Measurements from ENCODE around the gene SEC24D. TPM values are rescaled to one million over a fixed set of nuclear protein-coding genes. Genes with fewer than 3 reads are reported as not detected.

The SEC24D gene
- total RNA-seq, 2 donors from 2014 or later = 29.8 to 45.1 TPM

DNA sequence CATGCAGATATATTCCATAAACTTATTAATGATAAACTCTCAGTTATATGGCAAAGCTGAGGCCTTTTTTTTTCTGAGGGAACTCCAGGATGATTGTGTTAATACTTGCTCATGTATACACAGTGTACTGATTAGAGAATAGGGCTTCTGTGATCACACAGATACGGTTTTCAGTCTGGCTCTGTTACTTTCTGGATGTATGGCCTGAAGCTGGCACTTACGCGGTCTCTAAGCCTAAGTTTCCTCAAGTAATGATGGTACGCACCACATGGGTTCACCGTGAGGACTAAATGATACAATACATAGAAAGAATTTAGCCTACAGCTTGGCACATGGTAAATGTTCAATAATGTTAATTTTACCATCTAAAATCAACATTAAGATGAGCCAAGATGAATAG lies 73.8 kb downstream of the SEC24D start:
- Mint-ChIP-seq H3K4me1 (peaks cover 3% of the 10 kb centered on the region), H3K27me3 (no peaks in the 10 kb centered on the region), H3K4me3 (no peak overlapping the region), H3K9me3 (no peaks in the 10 kb centered on the region), H3K27ac (no peak overlapping the region), H3K36me3 (ENCODE audit: low read depth) (peaks cover 93% of the 10 kb centered on the region)
- no peak for ATAC-seq (replicated peaks)

DNA sequence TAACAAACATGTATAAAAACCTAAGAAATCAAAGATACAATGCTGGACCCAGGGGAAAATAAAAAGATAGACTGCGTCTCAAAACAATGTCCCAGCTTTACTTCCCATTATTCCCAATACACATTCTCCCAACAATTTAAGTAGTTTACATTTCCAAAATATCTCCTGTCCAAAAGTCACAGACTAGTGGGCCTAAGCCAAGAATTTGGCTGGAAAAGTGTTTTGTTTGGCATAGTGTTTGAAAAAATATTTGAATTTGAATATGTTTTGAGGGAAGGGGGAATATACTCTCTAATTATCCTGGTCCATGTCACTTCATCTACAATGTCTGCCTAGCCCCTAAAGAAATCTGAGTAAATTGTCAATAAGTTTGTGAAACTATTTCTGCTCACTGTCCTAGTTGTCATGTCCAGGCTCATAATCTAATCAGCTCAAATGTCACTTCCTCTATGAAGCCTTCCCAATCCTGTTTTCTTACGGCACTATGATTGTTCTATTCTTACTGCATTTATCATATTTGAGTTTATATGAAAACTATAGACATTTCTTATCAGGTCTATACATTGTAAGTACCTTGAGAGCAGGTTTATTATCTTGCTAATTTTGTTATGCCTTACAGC lies 74.4 kb downstream of the SEC24D start:
- no peak for ATAC-seq (replicated peaks)
- H3K27ac Mint-ChIP-seq = no peak overlapping the region
- H3K4me1 Mint-ChIP-seq = peaks cover 3% of the 10 kb centered on the region
- H3K36me3 Mint-ChIP-seq (ENCODE audit: low read depth) = peaks cover 93% of the 10 kb centered on the region
- no peaks in the 10 kb centered on the region for H3K9me3 Mint-ChIP-seq
- H3K27me3 Mint-ChIP-seq = no peaks in the 10 kb centered on the region
- no peak overlapping the region for H3K4me3 Mint-ChIP-seq

DNA sequence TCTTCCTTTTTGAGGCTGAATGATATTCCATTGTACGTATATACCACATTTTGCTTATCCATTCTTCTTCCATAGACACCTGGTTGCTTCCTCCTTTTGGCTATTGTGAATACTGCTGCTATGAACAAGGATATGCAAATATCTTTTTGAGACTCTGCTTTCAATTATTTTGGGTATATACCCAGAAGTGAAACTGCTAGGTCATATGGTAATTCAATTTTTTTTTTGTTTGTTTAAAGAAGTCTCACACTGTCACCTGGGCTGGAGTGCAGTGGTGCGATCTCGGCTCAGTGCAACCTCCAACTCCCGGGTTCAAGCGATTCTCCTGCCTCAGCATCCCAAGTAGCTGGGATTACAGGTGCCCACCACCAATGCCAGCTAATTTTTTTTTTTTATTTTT lies 75.4 kb downstream of the SEC24D start:
- H3K9me3 Mint-ChIP-seq = no peaks in the 10 kb centered on the region
- peaks cover 96% of the 10 kb centered on the region for H3K36me3 Mint-ChIP-seq (ENCODE audit: low read depth)
- peaks cover 3% of the 10 kb centered on the region for H3K4me1 Mint-ChIP-seq
- no peak overlapping the region for H3K4me3 Mint-ChIP-seq
- H3K27me3 Mint-ChIP-seq = no peaks in the 10 kb centered on the region
- ATAC-seq (replicated peaks) = no peak
- no peak overlapping the region for H3K27ac Mint-ChIP-seq

DNA sequence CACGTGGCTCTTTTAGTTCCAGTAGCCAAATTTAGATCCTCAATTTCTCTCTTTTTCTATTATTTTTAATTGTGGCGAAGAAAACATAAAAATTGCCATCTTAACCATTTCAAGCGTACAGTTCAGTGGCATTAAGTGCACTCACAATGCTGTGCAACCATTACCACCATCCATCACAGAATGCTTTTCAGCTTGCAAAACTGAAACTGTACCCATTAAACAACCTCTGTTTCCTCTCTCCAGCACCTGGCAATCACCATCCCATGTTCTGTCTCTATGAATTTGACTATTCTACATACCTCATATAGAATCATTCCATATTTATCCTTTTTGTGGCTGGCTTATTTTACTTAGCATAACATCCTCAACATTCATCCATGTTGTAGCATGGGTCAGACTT lies 75.8 kb downstream of the SEC24D start:
- H3K4me1 Mint-ChIP-seq = peaks cover 3% of the 10 kb centered on the region
- no peaks in the 10 kb centered on the region for H3K27me3 Mint-ChIP-seq
- H3K9me3 Mint-ChIP-seq = no peaks in the 10 kb centered on the region
- H3K27ac Mint-ChIP-seq = no peak overlapping the region
- ATAC-seq (replicated peaks) = no peak
- peaks cover 96% of the 10 kb centered on the region for H3K36me3 Mint-ChIP-seq (ENCODE audit: low read depth)
- no peak overlapping the region for H3K4me3 Mint-ChIP-seq

DNA sequence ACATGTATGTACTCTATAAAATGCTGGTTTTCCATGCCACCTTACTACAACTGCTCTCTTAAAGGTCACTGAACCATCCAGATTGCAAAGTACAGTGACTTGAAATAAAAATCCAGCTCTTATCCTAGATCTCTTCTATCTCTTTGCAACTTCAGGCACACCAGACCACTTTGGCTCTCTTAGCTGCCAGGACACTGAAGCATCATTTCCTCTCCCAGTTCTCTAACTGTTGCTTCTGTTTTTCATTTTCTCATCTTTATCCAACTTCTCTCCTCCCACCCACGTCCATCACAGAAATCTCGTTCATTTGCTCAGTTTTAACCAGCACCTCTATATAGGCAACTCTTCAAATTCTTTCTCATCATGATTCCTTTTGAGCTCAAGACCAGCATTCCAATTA lies 76.4 kb downstream of the SEC24D start:
- H3K27ac Mint-ChIP-seq = no peak overlapping the region
- no peak for ATAC-seq (replicated peaks)
- no peaks in the 10 kb centered on the region for H3K27me3 Mint-ChIP-seq
- H3K9me3 Mint-ChIP-seq = no peaks in the 10 kb centered on the region
- peaks cover 96% of the 10 kb centered on the region for H3K36me3 Mint-ChIP-seq (ENCODE audit: low read depth)
- H3K4me1 Mint-ChIP-seq = peaks cover 3% of the 10 kb centered on the region
- H3K4me3 Mint-ChIP-seq = no peak overlapping the region

DNA sequence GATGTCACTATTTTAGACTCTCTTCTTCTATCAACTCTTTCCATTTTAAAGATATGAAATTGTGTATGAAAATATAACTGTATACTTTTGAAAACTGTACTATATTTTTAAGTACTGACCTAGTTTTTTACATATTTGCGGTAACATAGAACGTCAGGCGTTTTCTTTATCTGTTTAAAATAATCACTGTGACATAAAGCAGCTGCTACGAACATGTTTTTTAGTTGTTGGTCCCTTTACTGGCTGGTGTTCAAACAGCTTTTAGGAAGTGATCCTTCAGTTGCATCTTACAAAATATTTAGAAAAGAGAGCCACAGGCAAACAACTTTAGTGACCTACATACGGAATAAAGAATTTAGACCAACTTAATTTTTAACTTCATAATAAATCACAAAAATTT lies 77.6 kb downstream of the SEC24D start:
- no peak overlapping the region for H3K27ac Mint-ChIP-seq
- peaks cover 3% of the 10 kb centered on the region for H3K4me1 Mint-ChIP-seq
- H3K36me3 Mint-ChIP-seq (ENCODE audit: low read depth) = peaks cover 96% of the 10 kb centered on the region
- no peak for ATAC-seq (replicated peaks)
- H3K9me3 Mint-ChIP-seq = no peaks in the 10 kb centered on the region
- no peak overlapping the region for H3K4me3 Mint-ChIP-seq
- no peaks in the 10 kb centered on the region for H3K27me3 Mint-ChIP-seq

DNA sequence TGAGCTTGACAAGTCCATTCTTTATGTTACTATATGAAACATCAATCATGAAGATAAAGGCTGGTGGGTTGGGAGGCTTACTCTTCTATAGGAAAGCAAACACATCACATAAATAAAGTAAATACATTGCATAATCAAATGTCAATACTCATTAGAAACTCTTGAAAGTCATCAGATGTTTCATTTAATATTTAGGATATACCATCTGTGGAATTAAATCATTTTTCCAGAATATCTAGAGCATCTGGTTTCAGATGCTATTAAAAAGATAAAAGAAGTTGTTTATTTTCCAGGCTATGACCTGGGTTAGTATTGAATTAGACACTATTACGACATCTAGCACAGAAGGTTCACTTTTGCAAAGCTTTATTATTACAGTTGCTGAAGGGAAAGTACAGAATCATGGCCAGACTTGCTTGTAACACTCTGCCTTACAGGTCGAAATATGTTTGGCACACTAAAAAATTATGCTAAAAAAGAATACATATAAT lies 78.1 kb downstream of the SEC24D start:
- peaks cover 96% of the 10 kb centered on the region for H3K36me3 Mint-ChIP-seq (ENCODE audit: low read depth)
- H3K9me3 Mint-ChIP-seq = no peaks in the 10 kb centered on the region
- H3K4me1 Mint-ChIP-seq = peaks cover 3% of the 10 kb centered on the region
- no peak overlapping the region for H3K4me3 Mint-ChIP-seq
- H3K27ac Mint-ChIP-seq = no peak overlapping the region
- no peak for ATAC-seq (replicated peaks)
- no peaks in the 10 kb centered on the region for H3K27me3 Mint-ChIP-seq

DNA sequence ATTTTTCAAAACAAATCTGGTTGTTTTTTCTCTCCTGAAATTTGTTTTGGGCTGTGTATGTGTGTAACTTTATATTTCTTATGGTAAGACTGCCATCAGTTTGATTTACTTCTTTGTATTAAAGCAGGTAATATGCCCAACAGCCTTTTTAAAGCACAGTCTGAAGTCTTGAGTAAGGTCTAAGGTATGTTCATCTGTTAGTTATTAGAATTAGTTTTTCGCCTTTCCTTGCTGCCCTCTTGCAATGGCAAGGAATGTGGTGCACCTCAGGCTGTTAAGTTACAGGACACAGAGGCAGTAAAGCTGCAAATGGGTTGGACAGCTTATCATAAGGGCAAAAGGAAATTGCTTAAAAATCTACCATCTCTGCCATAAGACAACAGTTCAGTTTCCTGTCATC lies 79.0 kb downstream of the SEC24D start:
- ATAC-seq (replicated peaks) = no peak
- no peak overlapping the region for H3K4me3 Mint-ChIP-seq
- H3K27me3 Mint-ChIP-seq = no peaks in the 10 kb centered on the region
- H3K4me1 Mint-ChIP-seq = peaks cover 3% of the 10 kb centered on the region
- peaks cover 98% of the 10 kb centered on the region for H3K36me3 Mint-ChIP-seq (ENCODE audit: low read depth)
- H3K9me3 Mint-ChIP-seq = no peaks in the 10 kb centered on the region
- no peak overlapping the region for H3K27ac Mint-ChIP-seq

DNA sequence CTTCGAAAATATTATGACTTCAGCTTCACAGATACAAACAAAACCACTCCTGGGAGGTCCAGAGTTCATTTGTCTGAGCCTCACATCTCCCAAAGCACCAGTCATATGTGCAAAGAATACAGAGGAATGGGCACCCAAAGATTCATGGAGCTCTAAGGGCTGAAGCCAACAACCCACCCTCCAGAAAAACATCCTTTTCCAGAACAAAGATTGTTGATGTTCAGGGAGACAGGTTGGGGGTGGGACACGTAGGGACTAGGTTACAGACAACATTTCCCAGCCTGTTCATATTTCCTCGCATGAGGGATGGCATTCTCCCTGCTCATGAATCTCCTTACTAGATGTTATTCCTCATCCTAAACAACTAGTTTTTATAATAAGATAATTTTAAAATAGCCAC lies 79.5 kb downstream of the SEC24D start:
- Mint-ChIP-seq H3K27ac (no peak overlapping the region), H3K4me3 (no peak overlapping the region), H3K9me3 (no peaks in the 10 kb centered on the region), H3K4me1 (peaks cover 3% of the 10 kb centered on the region), H3K36me3 (ENCODE audit: low read depth) (peaks cover 98% of the 10 kb centered on the region), H3K27me3 (no peaks in the 10 kb centered on the region)
- no peak for ATAC-seq (replicated peaks)

DNA sequence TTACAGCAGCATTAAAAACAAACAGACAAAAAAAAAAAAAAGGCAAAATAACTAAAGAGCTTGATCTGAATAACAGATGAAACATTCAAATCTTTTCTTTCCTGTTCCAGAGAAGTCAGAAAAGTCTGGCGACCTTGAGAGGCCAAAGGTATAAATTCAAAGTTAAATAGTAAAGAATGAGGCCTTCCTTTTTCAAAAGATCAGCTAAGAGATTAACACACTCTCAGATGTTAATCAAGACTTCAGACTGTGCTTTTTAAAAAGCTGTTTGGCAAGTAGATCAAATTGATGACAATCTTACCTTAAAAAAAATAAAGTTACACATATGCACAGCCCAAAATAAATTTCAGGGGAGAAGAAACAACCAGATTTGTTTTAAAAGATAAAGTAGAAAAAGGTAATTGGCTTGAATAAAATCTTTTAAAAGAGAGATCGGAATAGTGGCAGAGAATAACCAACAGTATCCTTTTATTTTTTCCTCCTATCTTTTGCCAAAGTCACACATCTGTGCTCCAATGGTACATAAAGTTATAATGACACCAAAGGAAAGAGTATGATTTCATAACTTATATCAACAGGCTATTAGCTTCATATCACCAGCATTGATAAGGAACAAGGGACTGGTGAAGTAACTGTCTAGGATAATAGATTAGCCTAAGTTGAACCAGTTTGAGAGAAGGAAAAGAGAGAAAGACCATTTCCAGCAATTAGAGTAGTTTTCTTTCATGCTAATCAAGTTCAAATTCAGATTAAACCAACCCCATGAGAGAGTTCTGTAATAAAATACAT lies 80.3 kb downstream of the SEC24D start:
- Mint-ChIP-seq H3K27me3 (no peaks in the 10 kb centered on the region), H3K9me3 (no peaks in the 10 kb centered on the region), H3K4me3 (no peak overlapping the region), H3K36me3 (ENCODE audit: low read depth) (peaks cover 94% of the 10 kb centered on the region), H3K4me1 (no peaks in the 10 kb centered on the region), H3K27ac (no peak overlapping the region)
- ATAC-seq (replicated peaks) = no peak

DNA sequence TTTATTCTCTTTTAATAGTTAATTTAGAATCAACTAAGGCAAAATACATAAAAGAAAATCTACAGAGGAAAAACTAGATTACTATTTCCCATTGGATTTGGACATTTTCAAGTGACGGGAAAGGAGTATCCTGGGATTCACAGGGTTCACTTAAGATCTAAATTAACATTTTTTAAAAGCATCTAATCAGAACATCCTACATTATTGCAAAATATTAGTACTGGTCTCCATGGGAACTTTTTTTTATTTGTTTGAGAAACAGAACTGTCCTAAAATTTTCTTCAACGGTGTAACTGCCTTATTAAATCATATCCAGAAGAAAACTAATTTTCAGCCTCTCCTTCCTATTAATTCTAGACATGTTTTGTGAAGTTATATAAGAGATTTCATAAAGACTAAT lies 81.0 kb downstream of the SEC24D start:
- Mint-ChIP-seq H3K27ac (no peak overlapping the region), H3K36me3 (ENCODE audit: low read depth) (peaks cover 92% of the 10 kb centered on the region), H3K4me1 (no peaks in the 10 kb centered on the region), H3K9me3 (no peaks in the 10 kb centered on the region), H3K27me3 (no peaks in the 10 kb centered on the region), H3K4me3 (no peak overlapping the region)
- no peak for ATAC-seq (replicated peaks)

DNA sequence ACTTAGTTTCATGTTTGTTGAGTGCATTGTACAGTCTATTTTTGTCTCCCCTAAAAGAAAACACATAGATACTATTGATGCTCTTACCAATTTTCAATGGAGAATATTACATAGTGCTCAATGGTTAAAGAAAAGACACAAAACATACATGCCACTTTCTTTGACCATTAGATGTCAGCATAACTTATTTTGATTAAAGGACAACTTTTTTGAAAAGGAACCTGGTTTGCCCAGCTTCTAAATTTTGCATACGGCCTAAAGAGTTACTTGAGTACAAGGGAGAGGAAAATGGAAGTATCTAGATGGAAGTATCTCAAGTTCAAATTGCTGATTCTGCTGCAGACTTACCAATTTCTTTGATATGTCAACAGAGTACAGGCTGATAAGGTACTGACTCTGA lies 82.2 kb downstream of the SEC24D start:
- H3K4me1 Mint-ChIP-seq = no peaks in the 10 kb centered on the region

DNA sequence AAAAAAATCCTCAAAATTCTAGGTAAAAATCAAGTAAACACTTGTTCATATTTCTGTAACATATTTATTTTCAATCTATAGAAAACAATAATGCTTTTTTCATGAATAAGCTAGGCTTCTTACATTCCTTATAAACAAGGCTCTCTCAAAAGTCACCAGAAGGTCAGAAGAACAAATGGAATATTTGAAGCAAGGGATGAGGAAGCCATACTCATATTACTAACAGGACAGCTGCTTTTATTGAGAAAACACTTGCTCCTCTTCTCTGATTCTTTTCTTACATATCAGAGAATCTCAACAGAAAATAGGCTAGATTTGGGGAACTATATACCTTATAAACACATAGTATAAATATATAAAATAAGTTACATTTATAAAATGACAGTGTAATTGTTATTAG lies 82.8 kb downstream of the SEC24D start:
- Mint-ChIP-seq H3K27ac (peak overlapping the region; percentile 24), H3K36me3 (ENCODE audit: low read depth) (peaks cover 82% of the 10 kb centered on the region), H3K4me3 (no peak overlapping the region), H3K27me3 (no peaks in the 10 kb centered on the region), H3K9me3 (no peaks in the 10 kb centered on the region), H3K4me1 (no peaks in the 10 kb centered on the region)
- ATAC-seq (replicated peaks) = no peak

More for the DNA sequence above, 82.2 kb downstream of the SEC24D start:
- peaks cover 85% of the 10 kb centered on the region for H3K36me3 Mint-ChIP-seq (ENCODE audit: low read depth)
- H3K9me3 Mint-ChIP-seq = no peaks in the 10 kb centered on the region
- ATAC-seq (replicated peaks) = no peak
- no peak overlapping the region for H3K27ac Mint-ChIP-seq
- no peaks in the 10 kb centered on the region for H3K27me3 Mint-ChIP-seq
- H3K4me3 Mint-ChIP-seq = no peak overlapping the region

DNA sequence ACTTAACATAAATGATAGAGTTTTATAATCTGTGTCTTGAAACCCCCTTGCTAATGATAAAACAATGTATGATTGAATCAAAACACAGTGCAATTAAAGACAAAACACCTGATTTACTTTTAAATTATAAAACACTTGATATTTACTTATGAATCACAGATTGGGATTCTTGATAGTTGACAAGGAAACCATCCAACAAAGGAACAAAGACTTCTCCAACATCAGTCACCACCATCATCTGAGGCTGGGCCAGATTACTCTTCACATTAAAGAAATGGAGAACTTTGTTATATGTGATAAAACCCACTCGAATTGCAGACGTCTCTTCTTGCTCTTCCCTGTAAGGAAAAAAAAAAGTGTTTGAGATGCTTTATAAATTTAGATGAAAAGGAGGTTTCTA lies 83.4 kb downstream of the SEC24D start:
- no peak overlapping the region for H3K4me3 Mint-ChIP-seq
- H3K36me3 Mint-ChIP-seq (ENCODE audit: low read depth) = peaks cover 81% of the 10 kb centered on the region
- no peaks in the 10 kb centered on the region for H3K4me1 Mint-ChIP-seq
- no peak overlapping the region for H3K27ac Mint-ChIP-seq
- no peaks in the 10 kb centered on the region for H3K9me3 Mint-ChIP-seq
- no peak for ATAC-seq (replicated peaks)
- no peaks in the 10 kb centered on the region for H3K27me3 Mint-ChIP-seq

DNA sequence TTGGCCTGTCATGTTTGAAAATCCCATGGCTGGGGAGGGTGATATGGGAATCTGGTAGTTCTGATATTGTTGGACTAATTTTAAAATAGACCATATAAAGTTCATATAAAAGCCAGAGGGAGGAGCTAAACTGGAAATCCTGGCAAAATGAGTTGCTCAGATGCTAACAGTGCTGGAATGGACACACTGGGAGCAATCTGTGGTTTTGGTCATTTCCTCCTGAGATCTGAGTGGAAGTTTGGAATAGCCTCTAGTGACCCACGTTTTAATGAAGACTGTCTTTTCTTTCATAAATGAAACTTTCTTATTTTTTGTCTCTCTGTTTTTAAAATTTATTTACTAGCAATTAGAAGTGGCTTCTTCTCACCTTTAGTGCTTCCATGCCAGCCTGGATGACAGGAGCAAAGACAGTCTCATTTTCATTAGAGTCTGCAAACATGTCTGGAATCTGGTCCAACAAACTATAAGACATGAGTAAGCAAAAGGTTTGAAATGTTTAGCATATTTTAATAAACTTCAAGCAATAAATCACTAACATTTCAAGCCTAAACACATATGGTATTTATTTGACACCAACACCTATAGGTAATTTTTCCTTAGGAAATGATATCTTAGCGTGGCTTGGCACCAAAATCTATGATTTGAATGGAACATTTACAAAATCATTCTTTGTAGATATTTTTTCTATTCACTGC lies 84.2 kb downstream of the SEC24D start:
- Mint-ChIP-seq H3K9me3 (no peaks in the 10 kb centered on the region), H3K27ac (no peak overlapping the region), H3K4me1 (no peaks in the 10 kb centered on the region), H3K36me3 (ENCODE audit: low read depth) (peaks cover 76% of the 10 kb centered on the region), H3K27me3 (no peaks in the 10 kb centered on the region), H3K4me3 (no peak overlapping the region)
- ATAC-seq (replicated peaks) = no peak

Measured in activated T-helper 17 cell treated with anti-CD3 and anti-CD28 coated beads, Interleukin-2, amount 50 U/mL, for 72 hours (primary cell).